IMR-90 (cell line): Measurements from ENCODE around the gene PLXDC2. TPM values are rescaled to one million over a fixed set of nuclear protein-coding genes. Genes with fewer than 3 reads are reported as not detected.

Experiments used
- ATAC-seq: fragments of 200-7000 bp; cut with Tn5 transposase; 2 replicates; pipeline ENCODE4 v1.9.1; 2020; ENCODE audit warnings: low read depth, mild to moderate bottlenecking, moderate library complexity
- BruUV-seq: library from RNA; stranded (reverse); fragments of 400-500 nt; replicated peaks from 2 replicates; lab custom pipeline; 2021; lab: Mats Ljungman, UMichigan
- CTCF ChIA-PET: fragments of 300-600 bp; formaldehyde crosslinking; extraction: SDS; loops from one replicate; lab custom pipeline; 2021; ENCODE audit warnings: antibody characterized with exemption; lab: Yijun Ruan, JAX
- POLR2A ChIA-PET: fragments of 300-600 bp; sonication (Branson Sonifier 250); formaldehyde crosslinking; loops from one replicate; lab custom pipeline; 2022; ENCODE audit warnings: antibody characterized with exemption; ENCODE audit not compliant: unreplicated experiment; lab: Charles Lee
- DNase-seq: peaks from one replicate; pipeline ENCODE4 v3.0.0; 2013
- H2AFZ ChIP-seq: replicated peaks from 2 replicates; pipeline ENCODE3; 2013; ENCODE audit warnings: low read length, mild to moderate bottlenecking; ENCODE audit not compliant: poor library complexity
- H2AK5ac ChIP-seq: 2 replicates; pipeline ENCODE4 v1.6.1; 2013; ENCODE audit warnings: low read depth, low read length, inconsistent platforms
- H2AK9ac ChIP-seq: replicated peaks from 2 replicates; pipeline ENCODE3; 2013; ENCODE audit warnings: mild to moderate bottlenecking, low read depth, low read length, moderate library complexity; ENCODE audit not compliant: poor library complexity
- H2BK120ac ChIP-seq: 2 replicates; pipeline ENCODE4 v1.6.1; 2013; ENCODE audit warnings: low read depth, low read length, inconsistent platforms
- H2BK15ac ChIP-seq: 3 replicates; pipeline ENCODE4 v1.6.1; 2013; ENCODE audit warnings: low read depth, low read length, inconsistent platforms
- H2BK20ac ChIP-seq: 2 replicates; pipeline ENCODE4 v1.6.1; 2013; ENCODE audit warnings: low read depth, mild to moderate bottlenecking, inconsistent platforms, low read length, moderate library complexity
- H2BK5ac ChIP-seq: 2 replicates; pipeline ENCODE4 v1.6.1; 2013; ENCODE audit warnings: mild to moderate bottlenecking, low read depth, low read length, inconsistent platforms; ENCODE audit not compliant: poor library complexity, severe bottlenecking
- H3K14ac ChIP-seq: replicated peaks from 2 replicates; pipeline ENCODE4 v1.6.1; 2013; ENCODE audit warnings: low read depth, low read length, inconsistent platforms
- H3K18ac ChIP-seq: 2 replicates; pipeline ENCODE4 v1.6.1; 2013; ENCODE audit warnings: low read depth, low read length, control low read depth
- H3K23ac ChIP-seq: 2 replicates; pipeline ENCODE4 v1.6.1; 2013; ENCODE audit warnings: low read depth, low read length, inconsistent platforms
- H3K27ac ChIP-seq: 2 replicates; pipeline ENCODE4 v1.5.1; 2013; ENCODE audit warnings: mild to moderate bottlenecking, control low read depth, low read length; ENCODE audit not compliant: insufficient read depth
- H3K27me3 ChIP-seq: 2 replicates; pipeline ENCODE4 v1.6.1; 2013; ENCODE audit warnings: low read length; ENCODE audit not compliant: control insufficient read depth, insufficient read depth
- H3K36me3 ChIP-seq: 2 replicates; pipeline ENCODE4 v1.6.1; 2013; ENCODE audit warnings: low read length, mixed read lengths; ENCODE audit not compliant: control insufficient read depth, insufficient read depth
- H3K4ac ChIP-seq: 2 replicates; pipeline ENCODE4 v1.6.1; 2013; ENCODE audit warnings: low read depth, low read length, inconsistent platforms
- H3K4me1 ChIP-seq: 2 replicates; pipeline ENCODE4 v1.6.1; 2013; ENCODE audit warnings: low read length, mixed read lengths; ENCODE audit not compliant: control insufficient read depth, insufficient read depth
- H3K4me2 ChIP-seq: 2 replicates; pipeline ENCODE4 v1.6.1; 2013; ENCODE audit warnings: low read depth, mild to moderate bottlenecking, control low read depth, low read length, moderate library complexity
- H3K4me3 ChIP-seq: 2 replicates; pipeline ENCODE4 v1.5.1; 2013; ENCODE audit warnings: low read depth, mild to moderate bottlenecking, control low read depth, low read length, moderate library complexity; ENCODE audit not compliant: insufficient read depth
- H3K56ac ChIP-seq: 2 replicates; pipeline ENCODE4 v1.6.1; 2013; ENCODE audit warnings: low read length, inconsistent platforms; ENCODE audit not compliant: insufficient read depth; ENCODE audit errors: extremely low read depth
- H3K79me1 ChIP-seq, 2 experiments: 2 replicates each; pipeline ENCODE4 v1.6.1; 2013; ENCODE audit warnings: low read length in 2 of 2, inconsistent platforms in 1 of 2, low read depth in 1 of 2
- H3K9ac ChIP-seq: 2 replicates; pipeline ENCODE4 v1.6.1; 2013; ENCODE audit warnings: low read depth, low read length, control low read depth
- H3K9me1 ChIP-seq: 2 replicates; pipeline ENCODE4 v1.6.1; 2013; ENCODE audit warnings: low read length, inconsistent platforms; ENCODE audit not compliant: insufficient read depth
- H3K9me3 ChIP-seq: 2 replicates; pipeline ENCODE4 v1.6.1; 2013; ENCODE audit warnings: low read length; ENCODE audit not compliant: control insufficient read depth, insufficient read depth
- H4K20me1 ChIP-seq: 2 replicates; pipeline ENCODE4 v1.6.1; 2013; ENCODE audit warnings: low read length, inconsistent platforms; ENCODE audit not compliant: insufficient read depth
- H4K5ac ChIP-seq: 2 replicates; pipeline ENCODE4 v1.6.1; 2013; ENCODE audit warnings: mild to moderate bottlenecking, low read depth, low read length, control low read depth
- H4K8ac ChIP-seq, 2 experiments: 2 replicates each; pipeline ENCODE4 v1.6.1; 2013; ENCODE audit warnings: low read depth in 2 of 2, low read length in 2 of 2, control low read depth in 1 of 2, inconsistent platforms in 1 of 2
- H4K91ac ChIP-seq: 2 replicates; pipeline ENCODE4 v1.6.1; 2013; ENCODE audit warnings: low read depth, low read length, inconsistent platforms; ENCODE audit not compliant: insufficient read depth
- CEBPB ChIP-seq: IDR thresholded peaks from 2 replicates; pipeline ENCODE4 v1.6.1; 2012; ENCODE audit warnings: low read depth, low read length, improper control_type of control experiment
- FOS ChIP-seq: fragments of 150-350 bp; IDR thresholded peaks from 2 replicates; pipeline ENCODE4 v1.6.1; 2016; ENCODE audit warnings: low read depth, low read length
- POLR2A ChIP-seq: IDR thresholded peaks from 2 replicates; pipeline ENCODE4 v1.6.1; 2012; ENCODE audit warnings: mild to moderate bottlenecking, low read depth, low read length
- RCOR1 ChIP-seq: IDR thresholded peaks from 2 replicates; pipeline ENCODE4 v1.6.1; 2012; ENCODE audit warnings: mild to moderate bottlenecking, low read length, improper control_type of control experiment; ENCODE audit not compliant: insufficient replicate concordance
- WGBS, 2 experiments: methylation state at CpG; one replicate each; pipeline versions ENCODE4 v1.1.5 to v1.1.7; 2013; ENCODE audit warnings: missing lambda C conversion rate in 2 of 2; ENCODE audit not compliant: insufficient read length in 1 of 2; ENCODE audit errors: extremely low coverage in 2 of 2; 5-methylcytosine and 5-hydroxymethylcytosine counted together
- dilution Hi-C: fragments of 300-500 bp; cut with HindIII; formaldehyde crosslinking; loops from one replicate; pipeline ENCODE4 v1.14.3; 2018; ENCODE audit warnings: low sequenced_read_pairs; ENCODE audit not compliant: unreplicated experiment
- in situ Hi-C: fragments of 300-500 bp; cut with MboI; formaldehyde crosslinking; loops from 3 replicates; pipeline ENCODE4 v1.14.3; 2019; ENCODE audit warnings: low sequenced_read_pairs, inconsistent platforms, mixed read lengths
- intact Hi-C: fragments of 100-400 bp; cut with micrococcal nuclease; formaldehyde crosslinking; loops from 2 replicates; pipeline ENCODE4 v1.10.0; 2022
- polyA plus RNA-seq, 3 experiments: library from polyadenylated mRNA; depleted of rRNA; stranded (reverse); fragments of >200 nt; gene quantifications; 2 replicates each; pipeline ENCODE4 v1.2.3, GENCODE V29; 2012; ENCODE audit warnings: low replicate concordance in 1 of 3
- total RNA-seq: library from RNA; depleted of rRNA; stranded (reverse); fragments of >200 nt; gene quantifications from 2 replicates; pipeline ENCODE4 v1.2.3, GENCODE V29; 2012
- TF ChIP-seq, protein P1 (sequence below): fragments of 150-350 bp; IDR thresholded peaks from 2 replicates; pipeline ENCODE4 v1.6.1; 2016; ENCODE audit warnings: low read depth, mild to moderate bottlenecking, low read length, moderate library complexity, borderline replicate concordance

The PLXDC2 gene
- total and polyA plus RNA-seq, 2 of the 4 experiments (the other 2 are of a cell fraction), result 3.2 to 6.1 TPM

DNA sequence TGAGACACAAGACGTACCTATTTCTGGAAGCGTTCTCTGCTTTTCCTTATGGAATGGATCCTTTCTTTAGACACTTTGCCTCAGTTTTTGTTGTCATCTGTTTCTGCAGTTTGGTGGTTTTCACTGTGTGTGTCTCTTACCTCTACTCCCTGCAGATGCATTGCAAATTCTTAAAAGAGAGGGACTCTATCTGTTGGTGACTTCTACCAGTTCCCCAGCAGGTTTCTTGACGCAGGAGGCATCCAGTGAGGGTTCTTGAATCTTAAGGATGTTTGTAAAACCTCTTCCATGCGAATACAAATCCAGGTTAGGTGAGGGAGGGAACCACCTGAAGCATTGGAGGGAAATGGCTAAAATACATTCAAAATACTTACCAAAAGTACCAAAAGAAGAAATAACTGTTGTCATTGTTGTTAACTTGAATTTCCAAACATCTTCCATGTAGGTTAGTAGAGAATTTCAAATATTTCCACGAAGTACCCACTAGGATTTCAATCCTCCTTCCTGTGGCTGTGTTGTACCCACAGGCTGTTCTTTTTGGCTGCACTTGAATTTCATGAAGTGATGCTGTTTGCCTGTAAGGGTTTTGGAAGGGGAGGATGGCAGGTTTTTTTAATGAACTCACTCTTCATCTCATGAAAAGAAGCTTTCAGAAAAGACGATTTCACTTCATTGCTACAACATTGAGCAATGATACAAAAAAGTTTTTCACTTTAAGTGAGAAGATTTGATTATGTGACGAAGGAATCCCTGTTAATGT is 32.2 kb downstream of the PLXDC2 start:
- no CpG with 5 or more reads among the region's 7 CpGs for WGBS, 2 experiments
- no peak overlapping the region for H2AFZ ChIP-seq
- CTCF ChIA-PET, result no interaction called here

More for the DNA sequence above, 32.2 kb downstream of the PLXDC2 start:
- H4K91ac ChIP-seq, result no peak overlapping the region
- H3K23ac ChIP-seq, result no peak overlapping the region
- no peak overlapping the region for H3K18ac ChIP-seq
- H2AK5ac ChIP-seq, result no peak overlapping the region
- H3K36me3 ChIP-seq, result no peaks in the 10 kb centered on the region
- H3K9me3 ChIP-seq, result no peaks in the 10 kb centered on the region
- no peaks in the 10 kb centered on the region for H3K9me1 ChIP-seq
- TF ChIP-seq RCOR1 (no peak), POLR2A (no peak), CEBPB (no peak), FOS (no peak)
- TF ChIP-seq, protein P1, sequence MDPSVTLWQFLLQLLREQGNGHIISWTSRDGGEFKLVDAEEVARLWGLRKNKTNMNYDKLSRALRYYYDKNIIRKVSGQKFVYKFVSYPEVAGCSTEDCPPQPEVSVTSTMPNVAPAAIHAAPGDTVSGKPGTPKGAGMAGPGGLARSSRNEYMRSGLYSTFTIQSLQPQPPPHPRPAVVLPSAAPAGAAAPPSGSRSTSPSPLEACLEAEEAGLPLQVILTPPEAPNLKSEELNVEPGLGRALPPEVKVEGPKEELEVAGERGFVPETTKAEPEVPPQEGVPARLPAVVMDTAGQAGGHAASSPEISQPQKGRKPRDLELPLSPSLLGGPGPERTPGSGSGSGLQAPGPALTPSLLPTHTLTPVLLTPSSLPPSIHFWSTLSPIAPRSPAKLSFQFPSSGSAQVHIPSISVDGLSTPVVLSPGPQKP, result no peak
- H3K27me3 ChIP-seq, result no peaks in the 10 kb centered on the region
- no peak overlapping the region for H3K4ac ChIP-seq
- no peak overlapping the region for H4K8ac ChIP-seq
- no peak overlapping the region for H3K56ac ChIP-seq
- POLR2A ChIA-PET, result no interaction called here
- dilution Hi-C loops, result no loop called here
- H2BK120ac ChIP-seq, result no peak overlapping the region
- peaks cover 2% of the 10 kb centered on the region; the same call in 1 of the 2 replicates for H3K4me1 ChIP-seq
- H2AK9ac ChIP-seq, result no peak overlapping the region
- no peak overlapping the region for H3K27ac ChIP-seq
- no peak overlapping the region for H3K4me3 ChIP-seq
- no peak overlapping the region for H2BK15ac ChIP-seq
- in situ Hi-C loops, result no loop called here
- H3K4me2 ChIP-seq, result no peak overlapping the region
- H3K9ac ChIP-seq, result no peak overlapping the region
- H3K79me1 ChIP-seq, result no peaks in the 10 kb centered on the region
- no peak overlapping the region for H2BK5ac ChIP-seq
- H2BK20ac ChIP-seq, result no peak overlapping the region
- H4K20me1 ChIP-seq, result no peaks in the 10 kb centered on the region
- H3K14ac ChIP-seq, result no peak overlapping the region
- BruUV-seq, result no TSS peak
- no peak overlapping the region for H4K5ac ChIP-seq
- DNase-seq (no peak), ATAC-seq (no peak)
- intact Hi-C loops, result no loop called here
